Erythroblast (primary cell): Measurements from ENCODE around the gene FBXO48.

ENCODE experiments used
- GATA1 ChIP-seq: IDR thresholded peaks from 2 replicates; pipeline ENCODE4 v1.6.1; 2011; ENCODE audit warnings: low read depth, mild to moderate bottlenecking, control low read depth, low read length, moderate library complexity
- POLR2A ChIP-seq: IDR thresholded peaks from 2 replicates; pipeline ENCODE4 v1.6.1; 2011; ENCODE audit warnings: mild to moderate bottlenecking, low read length

DNA sequence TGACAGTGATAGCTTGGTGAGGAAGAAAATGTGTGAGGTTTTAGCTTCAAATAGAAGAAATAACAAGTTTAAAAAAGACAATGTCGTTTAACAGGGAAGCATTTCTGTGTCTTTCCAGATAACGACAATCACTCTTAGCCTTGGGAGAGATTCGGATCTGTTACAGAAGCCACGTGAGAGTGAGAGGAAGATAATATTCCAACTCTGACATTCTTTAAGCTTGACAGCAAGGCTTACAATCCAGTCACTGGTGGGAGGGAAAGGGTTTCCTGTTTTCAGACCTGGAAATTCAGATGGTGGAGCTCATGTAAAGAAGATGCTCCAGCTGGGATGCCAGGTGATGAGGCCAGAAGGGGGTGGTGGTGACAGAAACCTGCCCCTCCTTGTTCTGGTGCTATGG, 30.8 kb downstream of the FBXO48 start:
- TF ChIP-seq POLR2A (no peak), GATA1 (no peak)
